ENCODE data around the gene RUNX1. TPM values are rescaled to one million over a fixed set of nuclear protein-coding genes. Genes with fewer than 3 reads are reported as not detected.

Gene RUNX1
- total RNA-seq, 1 experiment from 2014 or later: 86.2 TPM

GRCh38 chr21:35048183-35048601, 910 bp downstream of the RUNX1 start:
- Mint-ChIP-seq H3K9me3 (ENCODE audit: unreplicated experiment) (no peaks in the 10 kb centered on the region), H3K27ac (ENCODE audit: low read depth, unreplicated experiment) (peak overlapping the region; percentile 95), H3K4me3 (ENCODE audit: unreplicated experiment) (peak overlapping the region; percentile 82), H3K36me3 (ENCODE audit: insufficient read depth, unreplicated experiment) (no peaks in the 10 kb centered on the region), H3K4me1 (ENCODE audit: insufficient read depth, unreplicated experiment) (peaks cover 51% of the 10 kb centered on the region), H3K27me3 (ENCODE audit: insufficient read depth, unreplicated experiment) (no peaks in the 10 kb centered on the region)
- BruUV-seq (replicated peaks): no TSS peak
- intact Hi-C loops (cut with micrococcal nuclease): loop anchor here (1.0 to 5.0 kb wide), 3 partner anchors 141 to 355 kb away; no protein-coding TSS in a partner anchor
- CTCF ChIA-PET: interaction anchor here (0.6 to 2.1 kb wide), 8 partner anchors 65 to 957 kb away, joined by 3 to 13 read pairs (median 4); no protein-coding TSS in a partner anchor
- POLR2A ChIA-PET: interaction anchor here (0.6 to 3.3 kb wide), 33 partner anchors 15 to 521 kb away, joined by 3 to 66 read pairs (median 6); no protein-coding TSS in a partner anchor
- peak; percentile 51 for DNase-seq (ENCODE audit: unreplicated experiment)
- TF ChIP-seq CTCF (IDR thresholded peaks at IDR 0.05; ENCODE audit: unreplicated experiment): no peak

GRCh38 chr21:35046880-35047229, 2.2 kb downstream of the RUNX1 start:
- H3K9me3 Mint-ChIP-seq (ENCODE audit: unreplicated experiment): no peaks in the 10 kb centered on the region
- CTCF ChIA-PET: interaction anchor here (0.6 to 2.1 kb wide), 11 partner anchors 17 to 793 kb away, joined by 3 to 13 read pairs (median 3); no protein-coding TSS in a partner anchor
- peak overlapping the region; percentile 82 for H3K4me3 Mint-ChIP-seq (ENCODE audit: unreplicated experiment)
- H3K4me1 Mint-ChIP-seq (ENCODE audit: insufficient read depth, unreplicated experiment): peaks cover 49% of the 10 kb centered on the region
- no peaks in the 10 kb centered on the region for H3K27me3 Mint-ChIP-seq (ENCODE audit: insufficient read depth, unreplicated experiment)
- BruUV-seq (replicated peaks): no TSS peak
- TF ChIP-seq CTCF (IDR thresholded peaks at IDR 0.05; ENCODE audit: unreplicated experiment): no peak
- POLR2A ChIA-PET: interaction anchor here (0.6 to 3.3 kb wide), 28 partner anchors 17 to 577 kb away, joined by 3 to 66 read pairs (median 6); no protein-coding TSS in a partner anchor
- intact Hi-C loops (cut with micrococcal nuclease): loop anchor here (1.0 to 5.0 kb wide), 3 partner anchors 140 to 302 kb away; no protein-coding TSS in a partner anchor
- H3K36me3 Mint-ChIP-seq (ENCODE audit: insufficient read depth, unreplicated experiment): no peaks in the 10 kb centered on the region
- peak overlapping the region; percentile 95 for H3K27ac Mint-ChIP-seq (ENCODE audit: low read depth, unreplicated experiment)
- peak; percentile 60 for DNase-seq (ENCODE audit: unreplicated experiment)

- Mint-ChIP-seq H3K27ac (ENCODE audit: low read depth, unreplicated experiment) (peak overlapping the region; percentile 95), H3K36me3 (ENCODE audit: insufficient read depth, unreplicated experiment) (no peaks in the 10 kb centered on the region), H3K4me3 (ENCODE audit: unreplicated experiment) (peak overlapping the region; percentile 82), H3K27me3 (ENCODE audit: insufficient read depth, unreplicated experiment) (no peaks in the 10 kb centered on the region), H3K4me1 (ENCODE audit: insufficient read depth, unreplicated experiment) (peaks cover 43% of the 10 kb centered on the region), H3K9me3 (ENCODE audit: unreplicated experiment) (no peaks in the 10 kb centered on the region)
- ChIA-PET CTCF (interaction anchor here (0.6 to 2.1 kb wide), 5 partner anchors 159 to 793 kb away, joined by 3 to 13 read pairs (median 3); no protein-coding TSS in a partner anchor), POLR2A (interaction anchor here (0.9 to 3.3 kb wide), 7 partner anchors 124 to 344 kb away, joined by 3 to 66 read pairs (median 9); no protein-coding TSS in a partner anchor)
- TF ChIP-seq CTCF (IDR thresholded peaks at IDR 0.05; ENCODE audit: unreplicated experiment): no peak
- BruUV-seq (replicated peaks): no TSS peak
- intact Hi-C loops (cut with micrococcal nuclease): loop anchor here (2.0 to 5.0 kb wide), 2 partner anchors 139 to 301 kb away; no protein-coding TSS in a partner anchor
- DNase-seq (ENCODE audit: unreplicated experiment): no peak
Measured at GRCh38 chr21:35046263-35046624, 2.9 kb downstream of the RUNX1 start.

- Mint-ChIP-seq H3K36me3 (ENCODE audit: insufficient read depth, unreplicated experiment) (no peaks in the 10 kb centered on the region), H3K4me1 (ENCODE audit: insufficient read depth, unreplicated experiment) (peaks cover 38% of the 10 kb centered on the region), H3K27ac (ENCODE audit: low read depth, unreplicated experiment) (no peak overlapping the region), H3K4me3 (ENCODE audit: unreplicated experiment) (no peak overlapping the region), H3K9me3 (ENCODE audit: unreplicated experiment) (no peaks in the 10 kb centered on the region), H3K27me3 (ENCODE audit: insufficient read depth, unreplicated experiment) (no peaks in the 10 kb centered on the region)
- intact Hi-C loops (cut with micrococcal nuclease): loop anchor here (2.0 to 5.0 kb wide), 2 partner anchors 138 to 301 kb away; no protein-coding TSS in a partner anchor
- BruUV-seq (replicated peaks): no TSS peak
- ChIA-PET CTCF (interaction anchor here (0.6 kb wide), 1 partner anchor 208 kb away, joined by 3 read pairs; no protein-coding TSS in a partner anchor), POLR2A (interaction anchor here (0.9 to 3.3 kb wide), 2 partner anchors 155 to 208 kb away, joined by 3 to 66 read pairs; no protein-coding TSS in a partner anchor)
- no peak for DNase-seq (ENCODE audit: unreplicated experiment)
- no peak for TF ChIP-seq CTCF (IDR thresholded peaks at IDR 0.05; ENCODE audit: unreplicated experiment)
Measured at GRCh38 chr21:35045542-35046262, 3.4 kb downstream of the RUNX1 start.
